ENCODE data around the gene POLE2. TPM values are rescaled to one million over a fixed set of nuclear protein-coding genes. Genes with fewer than 3 reads are reported as not detected.

Gene POLE2
- total and polyA plus RNA-seq, 2 of the 13 experiments (the other 11 are each of a cell fraction or from before 2014, with no cell fraction given): 16.6 to 37.0 TPM

GRCh38 chr14:49641697-49642129, 46.3 kb downstream of the POLE2 start (continued):
- TF ChIP-seq ZNF432 (CRISPR knock-in tag; IDR thresholded peaks at IDR 0.05; ENCODE audit: borderline replicate concordance) (no peak), ZNF317 (CRISPR knock-in tag; IDR thresholded peaks at IDR 0.05) (peak; percentile 73; the same call in 1 of the 2 replicates), KDM5B (CRISPR knock-in tag; IDR thresholded peaks at IDR 0.05; ENCODE audit: borderline replicate concordance) (no peak), FOXO4 (CRISPR knock-in tag; conservative IDR thresholded peaks at IDR 0.05) (no peak), HNF1A (IDR thresholded peaks at IDR 0.05; ENCODE audit: low read depth) (peak; percentile 44; the same call in 1 of the 2 replicates), HNF1A (CRISPR knock-in tag; IDR thresholded peaks at IDR 0.05; ENCODE audit: borderline replicate concordance) (peak; percentile 58; the same call in 1 of the 2 replicates), ZEB1 (IDR thresholded peaks at IDR 0.05; ENCODE audit: insufficient replicate concordance, low read depth) (peak; percentile 85), ZNF672 (CRISPR knock-in tag; IDR thresholded peaks at IDR 0.05) (no peak), RBFOX2 (IDR thresholded peaks at IDR 0.05; ENCODE audit: low read depth, low read length) (0 out of 2 replicates have a peak, but pooled peaks have one; percentile 25), ZNF609 (CRISPR knock-in tag; IDR thresholded peaks at IDR 0.05; ENCODE audit: borderline replicate concordance) (peak; percentile 84), ZNF841 (CRISPR knock-in tag; IDR thresholded peaks at IDR 0.05; ENCODE audit: borderline replicate concordance) (no peak), ZNF335 (CRISPR knock-in tag; IDR thresholded peaks at IDR 0.05) (0 out of 2 replicates have a peak, but pooled peaks have one; percentile 52), ZNF547 (CRISPR knock-in tag; IDR thresholded peaks at IDR 0.05) (no peak), MBD4 (IDR thresholded peaks at IDR 0.05; ENCODE audit: borderline replicate concordance, low read length) (no peak), CC2D1A (CRISPR knock-in tag; IDR thresholded peaks at IDR 0.05) (no peak), ZBTB25 (CRISPR knock-in tag; IDR thresholded peaks at IDR 0.05) (peak; percentile 57; the same call in 1 of the 2 replicates), ATRX (CRISPR knock-in tag; IDR thresholded peaks at IDR 0.05; ENCODE audit: borderline replicate concordance) (no peak), TFAP4 (IDR thresholded peaks at IDR 0.05; ENCODE audit: borderline replicate concordance, low read depth) (peak; percentile 100)
